Memory B cell (primary cell): Measurements from ENCODE around the gene ZBTB7C.

Experiments used
- ATAC-seq: fragments of 150-1000 bp; cut with Tn5 transposase; 2 replicates; pipeline ENCODE4 v1.10.0; 2021; ENCODE audit warnings: low read depth, mild to moderate bottlenecking, moderate library complexity
- DNase-seq, 2 donors: peaks; one replicate each; pipeline ENCODE4 v3.0.0; 2022; ENCODE audit warnings: low spot score in 2 of 2
- H3K27ac Mint-ChIP-seq: one replicate; pipeline ENCODE4 v1.8.0; 2022; ENCODE audit warnings: mild to moderate bottlenecking, moderate library complexity, mixed read lengths
- H3K27me3 Mint-ChIP-seq: one replicate; pipeline ENCODE4 v1.8.0; 2022; ENCODE audit warnings: mixed read lengths
- H3K36me3 Mint-ChIP-seq: one replicate; pipeline ENCODE4 v1.8.0; 2022; ENCODE audit warnings: mild to moderate bottlenecking, mixed read lengths
- H3K4me1 Mint-ChIP-seq: one replicate; pipeline ENCODE4 v1.8.0; 2022; ENCODE audit warnings: mixed read lengths
- H3K4me3 Mint-ChIP-seq: one replicate; pipeline ENCODE4 v1.8.0; 2022; ENCODE audit warnings: mild to moderate bottlenecking, moderate library complexity, mixed read lengths
- H3K9me3 Mint-ChIP-seq: one replicate; pipeline ENCODE4 v1.8.0; 2022; ENCODE audit warnings: mixed read lengths

The ZBTB7C gene

GRCh38 chr18:48158721-48159120, 250.5 kb downstream of the ZBTB7C start:
- no peaks in the 10 kb centered on the region for H3K36me3 Mint-ChIP-seq
- H3K9me3 Mint-ChIP-seq = no peaks in the 10 kb centered on the region
- DNase-seq (no peak), ATAC-seq (no peak)
- no peaks in the 10 kb centered on the region for H3K4me1 Mint-ChIP-seq
- no peak overlapping the region for H3K4me3 Mint-ChIP-seq
- no peak overlapping the region for H3K27ac Mint-ChIP-seq
- peaks cover 13% of the 10 kb centered on the region for H3K27me3 Mint-ChIP-seq

- ATAC-seq (no peak), DNase-seq (no peak)
- Mint-ChIP-seq H3K36me3 (no peaks in the 10 kb centered on the region), H3K9me3 (no peaks in the 10 kb centered on the region), H3K27ac (no peak overlapping the region), H3K4me3 (no peak overlapping the region), H3K27me3 (peaks cover 13% of the 10 kb centered on the region), H3K4me1 (no peaks in the 10 kb centered on the region)
These were observed 251.2 kb downstream of the ZBTB7C start for GRCh38 chr18:48157956-48158355.

- no peaks in the 10 kb centered on the region for H3K4me1 Mint-ChIP-seq
- no peak overlapping the region for H3K4me3 Mint-ChIP-seq
- peaks cover 12% of the 10 kb centered on the region for H3K27me3 Mint-ChIP-seq
- no peak for DNase-seq
- H3K36me3 Mint-ChIP-seq = no peaks in the 10 kb centered on the region
- no peaks in the 10 kb centered on the region for H3K9me3 Mint-ChIP-seq
- H3K27ac Mint-ChIP-seq = no peak overlapping the region
- ATAC-seq = no peak
These were observed 253.3 kb downstream of the ZBTB7C start for GRCh38 chr18:48155856-48156255.

GRCh38 chr18:48154828-48155227, 254.4 kb downstream of the ZBTB7C start:
- no peak for DNase-seq
- Mint-ChIP-seq H3K27ac (no peak overlapping the region), H3K9me3 (no peaks in the 10 kb centered on the region), H3K4me3 (no peak overlapping the region), H3K27me3 (peaks cover 10% of the 10 kb centered on the region), H3K4me1 (no peaks in the 10 kb centered on the region), H3K36me3 (no peaks in the 10 kb centered on the region)
- ATAC-seq = no peak

- H3K9me3 Mint-ChIP-seq = no peaks in the 10 kb centered on the region
- ATAC-seq (no peak), DNase-seq (no peak)
- H3K4me3 Mint-ChIP-seq = no peak overlapping the region
- peaks cover 14% of the 10 kb centered on the region for H3K27me3 Mint-ChIP-seq
- H3K4me1 Mint-ChIP-seq = no peaks in the 10 kb centered on the region
- H3K36me3 Mint-ChIP-seq = no peaks in the 10 kb centered on the region
- no peak overlapping the region for H3K27ac Mint-ChIP-seq
These were observed 255.3 kb downstream of the ZBTB7C start for GRCh38 chr18:48153613-48154481.

GRCh38 chr18:48152549-48152948, 256.6 kb downstream of the ZBTB7C start:
- H3K36me3 Mint-ChIP-seq = no peaks in the 10 kb centered on the region
- DNase-seq (no peak), ATAC-seq (no peak)
- peaks cover 11% of the 10 kb centered on the region for H3K27me3 Mint-ChIP-seq
- no peak overlapping the region for H3K4me3 Mint-ChIP-seq
- H3K27ac Mint-ChIP-seq = no peak overlapping the region
- H3K9me3 Mint-ChIP-seq = no peaks in the 10 kb centered on the region
- no peaks in the 10 kb centered on the region for H3K4me1 Mint-ChIP-seq

- H3K36me3 Mint-ChIP-seq = no peaks in the 10 kb centered on the region
- no peak overlapping the region for H3K4me3 Mint-ChIP-seq
- ATAC-seq (no peak), DNase-seq (no peak)
- H3K4me1 Mint-ChIP-seq = no peaks in the 10 kb centered on the region
- peaks cover 11% of the 10 kb centered on the region for H3K27me3 Mint-ChIP-seq
- no peak overlapping the region for H3K27ac Mint-ChIP-seq
- H3K9me3 Mint-ChIP-seq = no peaks in the 10 kb centered on the region
These were observed 257.6 kb downstream of the ZBTB7C start for GRCh38 chr18:48151421-48152065.

- DNase-seq (no peak), ATAC-seq (no peak)
- Mint-ChIP-seq H3K27me3 (peaks cover 9% of the 10 kb centered on the region), H3K27ac (no peak overlapping the region), H3K9me3 (no peaks in the 10 kb centered on the region), H3K4me1 (no peaks in the 10 kb centered on the region), H3K4me3 (no peak overlapping the region), H3K36me3 (no peaks in the 10 kb centered on the region)
These were observed 260.0 kb downstream of the ZBTB7C start for GRCh38 chr18:48149020-48149685.

GRCh38 chr18:48142994-48143393, 266.2 kb downstream of the ZBTB7C start:
- no peak for ATAC-seq

GRCh38 chr18:48142353-48142752, 266.8 kb downstream of the ZBTB7C start:
- H3K36me3 Mint-ChIP-seq = no peaks in the 10 kb centered on the region
- DNase-seq = no peak
- no peak for ATAC-seq
- no peaks in the 10 kb centered on the region for H3K9me3 Mint-ChIP-seq
- H3K27ac Mint-ChIP-seq = no peak overlapping the region
- H3K4me3 Mint-ChIP-seq = no peak overlapping the region
- no peaks in the 10 kb centered on the region for H3K4me1 Mint-ChIP-seq
- H3K27me3 Mint-ChIP-seq = peaks cover 19% of the 10 kb centered on the region

More at GRCh38 chr18:48142994-48143393, 266.2 kb downstream of the ZBTB7C start:
- H3K4me3 Mint-ChIP-seq = no peak overlapping the region
- H3K27ac Mint-ChIP-seq = no peak overlapping the region
- H3K27me3 Mint-ChIP-seq = peaks cover 16% of the 10 kb centered on the region
- H3K4me1 Mint-ChIP-seq = no peaks in the 10 kb centered on the region
- H3K9me3 Mint-ChIP-seq = no peaks in the 10 kb centered on the region
- DNase-seq = no peak
- H3K36me3 Mint-ChIP-seq = no peaks in the 10 kb centered on the region

- Mint-ChIP-seq H3K9me3 (no peaks in the 10 kb centered on the region), H3K27me3 (peaks cover 19% of the 10 kb centered on the region), H3K36me3 (no peaks in the 10 kb centered on the region), H3K4me1 (no peaks in the 10 kb centered on the region), H3K4me3 (no peak overlapping the region), H3K27ac (no peak overlapping the region)
- ATAC-seq (no peak), DNase-seq (no peak)
These were observed 268.5 kb downstream of the ZBTB7C start for GRCh38 chr18:48140731-48141130.

- no peak overlapping the region for H3K27ac Mint-ChIP-seq
- no peaks in the 10 kb centered on the region for H3K9me3 Mint-ChIP-seq
- H3K4me1 Mint-ChIP-seq = no peaks in the 10 kb centered on the region
- no peaks in the 10 kb centered on the region for H3K36me3 Mint-ChIP-seq
- ATAC-seq (no peak), DNase-seq (no peak)
- no peak overlapping the region for H3K4me3 Mint-ChIP-seq
- H3K27me3 Mint-ChIP-seq = peaks cover 23% of the 10 kb centered on the region
These were observed 269.5 kb downstream of the ZBTB7C start for GRCh38 chr18:48139431-48140347.

GRCh38 chr18:48138660-48139430, 270.3 kb downstream of the ZBTB7C start:
- no peaks in the 10 kb centered on the region for H3K9me3 Mint-ChIP-seq
- DNase-seq = no peak

More at GRCh38 chr18:48138660-48139430, 270.3 kb downstream of the ZBTB7C start:
- no peak overlapping the region for H3K4me3 Mint-ChIP-seq
- no peak overlapping the region for H3K27ac Mint-ChIP-seq
- H3K4me1 Mint-ChIP-seq = no peaks in the 10 kb centered on the region
- H3K36me3 Mint-ChIP-seq = no peaks in the 10 kb centered on the region
- peaks cover 23% of the 10 kb centered on the region for H3K27me3 Mint-ChIP-seq
- ATAC-seq = no peak
